ENCODE results near the gene ZNF638.

The ZNF638 gene

GRCh38 chr2:71333619-71334018 is 2.0 kb downstream of the ZNF638 start:
- DNase-seq: no peak

- DNase-seq: no peak
Observed at GRCh38 chr2:71336384-71336783, 4.8 kb downstream of the ZNF638 start.

- no peak for DNase-seq
Observed at GRCh38 chr2:71336802-71337201, 5.2 kb downstream of the ZNF638 start.

GRCh38 chr2:71337776-71338175 is 6.2 kb downstream of the ZNF638 start:
- DNase-seq: no peak

GRCh38 chr2:71339685-71340084 is 8.1 kb downstream of the ZNF638 start:
- no peak for DNase-seq

- no peak for DNase-seq
Observed at GRCh38 chr2:71340176-71340575, 8.6 kb downstream of the ZNF638 start.

- no peak for DNase-seq
Observed at GRCh38 chr2:71341645-71342044, 10.1 kb downstream of the ZNF638 start.

GRCh38 chr2:71346065-71346464 is 14.5 kb downstream of the ZNF638 start:
- DNase-seq: no peak

- peak; percentile 13 for DNase-seq
Observed at GRCh38 chr2:71347517-71347916, 15.9 kb downstream of the ZNF638 start.

GRCh38 chr2:71348302-71348701 is 16.7 kb downstream of the ZNF638 start:
- peak; percentile 44 for DNase-seq

GRCh38 chr2:71353248-71353647 is 21.7 kb downstream of the ZNF638 start:
- DNase-seq: no peak

- peak; percentile 36 for DNase-seq
Observed at GRCh38 chr2:71358931-71359671, 27.5 kb downstream of the ZNF638 start.

- DNase-seq: no peak
Observed at GRCh38 chr2:71360434-71360975, 28.9 kb downstream of the ZNF638 start.

- DNase-seq: no peak
Observed at GRCh38 chr2:71361631-71362030, 30.0 kb downstream of the ZNF638 start.

- no peak for DNase-seq
Observed at GRCh38 chr2:71362447-71362846, 30.9 kb downstream of the ZNF638 start.

GRCh38 chr2:71370015-71370414 is 38.4 kb downstream of the ZNF638 start:
- DNase-seq: no peak

- DNase-seq: no peak
Observed at GRCh38 chr2:71372042-71372441, 40.5 kb downstream of the ZNF638 start.

- peak; percentile 80 for DNase-seq
Observed at GRCh38 chr2:71379086-71379485, 47.5 kb downstream of the ZNF638 start.

- peak; percentile 7 for DNase-seq
Observed at GRCh38 chr2:71380665-71381064, 49.1 kb downstream of the ZNF638 start.

- peak; percentile 82 for DNase-seq
Observed at GRCh38 chr2:71385012-71385411, 53.4 kb downstream of the ZNF638 start.

- no peak for DNase-seq
Observed at GRCh38 chr2:71388214-71388613, 56.6 kb downstream of the ZNF638 start.

- DNase-seq: no peak
Observed at GRCh38 chr2:71389384-71390072, 57.9 kb downstream of the ZNF638 start.

GRCh38 chr2:71393216-71393615 is 61.6 kb downstream of the ZNF638 start:
- DNase-seq: no peak

GRCh38 chr2:71395471-71395870 is 63.9 kb downstream of the ZNF638 start:
- no peak for DNase-seq
